HG02973 (cell line): ENCODE results near the gene ANKRD65.
"Not testable (repeated sequence)": the region's sequence is repeated elsewhere in the genome, so short reads cannot be mapped to it uniquely, and the experiment has no call there.

ENCODE experiments used
- ATAC-seq: cut with Tn5 transposase; IDR thresholded peaks from one replicate; pipeline ENCODE4 v1.9.1; 2021; ENCODE audit warnings: moderate library complexity; ENCODE audit not compliant: unreplicated experiment

ANKRD65 gene

DNA sequence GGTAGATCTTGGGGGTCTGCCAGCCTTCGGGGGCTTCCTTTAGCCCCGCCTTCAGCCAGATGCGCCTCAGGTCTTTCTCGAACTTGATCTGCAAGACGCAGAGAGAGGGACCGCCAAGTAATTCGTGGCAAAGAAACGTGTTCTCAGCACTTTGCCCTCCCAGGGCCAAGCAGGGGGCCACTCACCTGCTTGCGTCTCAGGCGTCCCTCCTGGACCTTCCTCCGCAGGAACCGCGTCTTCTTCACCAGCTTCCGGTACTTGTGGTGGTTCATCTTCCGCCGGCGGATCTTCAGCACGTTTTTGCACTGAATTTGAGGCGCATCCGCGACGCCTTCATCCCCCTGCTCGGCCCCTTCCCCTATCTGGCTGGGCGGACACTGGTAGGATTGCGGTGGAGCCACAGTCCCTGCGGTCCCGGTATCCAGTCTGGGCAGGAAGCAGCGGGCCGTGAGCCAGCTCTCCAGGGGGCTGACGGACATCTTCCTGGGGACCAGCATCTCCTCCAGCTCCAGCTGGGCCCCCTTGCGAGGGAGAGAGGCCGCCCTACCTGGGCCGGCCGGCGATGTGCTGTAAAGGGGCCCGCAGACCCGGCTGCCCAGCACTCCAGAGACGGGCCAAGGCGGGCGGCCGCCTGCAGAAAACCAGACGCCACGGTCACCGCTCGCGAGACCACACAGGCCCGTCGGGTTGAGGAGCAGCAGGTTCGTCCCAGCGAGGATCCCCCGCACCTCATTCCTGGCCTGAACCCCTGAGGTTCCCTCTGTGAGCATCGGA is 47.1 kb downstream of the ANKRD65 start:
- no peak for ATAC-seq

DNA sequence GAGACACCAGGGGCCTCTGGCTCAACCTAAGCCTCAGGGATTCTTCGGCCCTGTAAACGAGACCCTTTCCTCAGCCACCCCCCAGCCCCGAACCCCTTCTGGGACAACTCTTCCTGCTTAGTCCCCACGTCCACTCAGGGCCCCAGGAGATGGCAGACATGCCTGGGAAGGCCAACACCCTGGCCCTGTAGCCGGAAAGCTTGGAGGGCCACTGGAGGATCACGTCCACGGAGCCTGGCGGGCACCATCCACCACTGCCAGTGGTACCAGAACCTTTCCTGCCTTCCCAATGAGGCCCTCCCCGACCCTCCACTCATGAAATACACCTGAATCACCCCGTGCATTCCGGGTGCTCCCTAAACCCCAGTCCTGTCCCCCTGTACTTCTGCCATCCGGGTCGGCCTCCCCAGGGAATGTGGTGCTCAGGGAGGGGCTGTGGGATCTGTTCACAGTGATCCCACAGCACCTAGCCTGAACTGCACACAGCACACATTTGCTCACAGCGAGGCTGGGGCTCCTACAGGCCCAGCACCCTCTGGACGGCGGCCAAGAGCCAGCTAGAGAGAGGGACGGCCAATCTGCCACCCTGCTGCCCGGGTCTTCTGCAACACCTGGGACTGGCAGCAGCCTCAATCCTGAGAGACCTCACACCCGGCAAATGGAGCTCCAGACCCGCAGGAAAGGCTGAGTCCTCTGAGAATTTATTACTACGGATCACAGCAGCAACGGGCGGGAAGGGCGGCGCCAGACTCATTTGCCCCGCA is 47.8 kb downstream of the ANKRD65 start:
- no peak for ATAC-seq

DNA sequence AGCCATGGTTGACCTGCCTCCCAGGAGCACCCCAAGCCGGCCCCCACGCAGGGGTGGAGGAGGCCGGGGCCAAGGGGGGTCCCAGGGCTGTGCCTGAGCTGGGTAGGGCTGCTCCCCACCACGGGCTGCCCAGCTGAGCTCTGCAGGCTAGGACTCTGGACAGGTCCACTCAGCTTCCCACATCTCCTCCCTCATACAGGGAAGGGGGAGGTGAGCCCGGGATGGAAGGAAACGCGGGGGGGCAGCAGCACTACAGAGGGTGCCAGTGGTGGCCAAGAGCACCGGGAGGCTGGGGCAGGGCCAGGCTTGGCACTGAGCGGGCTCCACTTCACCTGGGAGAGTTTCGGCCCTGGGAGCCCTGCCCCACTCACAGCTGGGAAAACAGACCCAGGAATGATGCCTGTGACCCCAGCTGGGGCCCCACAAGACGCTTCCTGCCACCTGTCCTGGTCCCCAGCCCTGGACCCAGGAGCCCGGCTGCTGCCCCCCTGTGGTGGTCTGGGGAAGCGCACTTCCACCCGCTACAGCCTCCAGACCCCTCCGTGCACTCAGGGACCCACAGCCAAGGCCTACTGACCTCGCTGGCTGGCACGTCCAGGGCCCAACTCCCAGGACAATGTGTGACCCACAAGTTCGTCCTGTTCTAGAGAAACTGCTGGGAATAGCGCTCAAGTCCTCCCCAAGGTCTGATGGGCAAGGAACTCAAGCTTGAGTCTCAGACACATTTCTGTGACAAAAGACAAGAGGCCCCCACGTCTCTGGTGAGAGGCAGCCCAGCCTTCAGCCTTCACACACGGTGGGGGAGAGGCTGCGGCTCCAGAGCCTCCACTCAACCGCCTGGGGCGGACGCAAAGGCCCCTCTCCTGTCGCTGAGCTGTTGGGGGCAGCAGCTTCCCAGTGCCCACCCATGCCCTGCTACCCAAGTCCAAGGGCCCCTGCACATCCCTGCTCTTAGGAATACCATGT is 49.0 kb downstream of the ANKRD65 start:
- ATAC-seq = no peak

DNA sequence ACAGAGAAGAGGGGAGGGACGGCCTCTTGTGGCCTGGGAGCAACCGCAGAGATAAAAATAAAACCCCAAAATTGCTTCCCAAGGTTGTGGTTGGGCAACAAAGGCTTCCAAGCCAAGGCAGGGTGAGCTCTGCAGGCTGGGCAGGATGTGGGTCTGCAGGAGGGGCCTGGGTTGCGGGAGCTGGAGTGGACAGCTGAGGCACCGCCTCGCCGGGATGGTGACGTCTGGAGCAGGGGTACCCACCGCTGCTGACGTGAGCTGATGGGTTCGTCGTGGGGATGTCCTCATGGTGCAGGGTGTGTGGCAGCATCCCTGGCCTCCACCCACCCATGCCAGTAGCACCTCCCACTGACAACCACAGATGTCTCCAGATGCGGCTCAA is 49.7 kb downstream of the ANKRD65 start:
- no peak for ATAC-seq

DNA sequence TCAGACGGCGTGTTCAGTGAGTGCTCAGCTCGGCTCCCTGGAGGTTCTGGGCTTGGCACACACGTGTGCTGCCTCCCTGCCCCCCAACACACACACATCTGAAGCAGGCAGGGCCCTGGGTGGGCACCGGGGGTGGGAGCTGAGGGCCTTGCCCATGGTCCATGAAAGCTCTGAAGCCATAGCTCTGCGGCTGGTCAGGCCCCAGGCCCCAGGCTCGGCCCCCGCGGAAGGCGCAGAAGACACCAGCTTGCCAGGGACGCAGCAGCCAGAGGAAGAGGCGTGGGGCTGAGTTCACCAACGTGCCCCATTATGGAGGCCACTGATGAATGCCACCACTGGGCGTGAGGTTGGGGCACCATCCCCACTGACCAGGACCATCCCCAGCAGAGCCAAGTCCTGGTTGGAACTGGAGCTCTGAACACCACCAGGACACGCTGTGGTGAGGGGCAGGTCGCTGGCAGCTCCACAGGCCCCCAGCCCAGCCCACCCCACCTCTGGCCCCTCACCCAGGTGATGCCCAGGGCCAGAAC is 50.2 kb downstream of the ANKRD65 start:
- ATAC-seq = no peak

DNA sequence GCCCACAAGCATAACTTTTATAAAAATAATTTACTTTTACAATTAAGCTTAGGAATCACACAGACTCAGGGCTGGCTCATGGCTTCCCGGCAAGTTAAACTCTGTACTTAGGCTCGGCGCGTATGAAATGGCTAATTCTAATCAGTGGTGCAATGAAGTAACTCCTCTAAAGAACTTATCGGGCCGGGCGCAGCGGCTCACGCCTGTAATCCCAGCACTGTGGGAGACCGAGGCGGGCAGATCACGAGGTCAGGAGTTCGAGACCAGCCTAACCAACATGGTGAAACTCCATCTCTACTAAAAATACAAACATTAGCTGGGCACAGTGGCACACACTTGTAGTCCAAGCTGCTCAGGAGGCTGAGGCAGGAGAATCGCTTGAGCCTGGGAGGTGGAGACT is 51.0 kb downstream of the ANKRD65 start:
- not testable (repeated sequence) for ATAC-seq
